SK-N-SH (cell line): ENCODE results near the gene IL12RB1.

Experiments used
- CHD2 ChIP-seq: fragments of 150-350 bp; IDR thresholded peaks from 2 replicates; pipeline ENCODE4 v1.6.1; 2018; ENCODE audit warnings: low read length; ENCODE audit not compliant: partially characterized antibody
- EP300 ChIP-seq, 2 experiments: IDR thresholded peaks; 2 replicates each; pipeline versions ENCODE4 v1.4.0 to v1.6.1; 2012; ENCODE audit warnings: borderline replicate concordance in 1 of 2, low read depth in 1 of 2, low read length in 1 of 2
- GATA2 ChIP-seq: sonication (generic); formaldehyde crosslinking; IDR thresholded peaks from 2 replicates; pipeline ENCODE4 v1.5.0; 2020; ENCODE audit warnings: mild to moderate bottlenecking, missing genetic modification reagents
- MEF2A ChIP-seq: IDR thresholded peaks from 2 replicates; pipeline ENCODE4 v1.4.0; 2012; ENCODE audit warnings: low read depth, borderline replicate concordance
- NRF1 ChIP-seq: IDR thresholded peaks from 2 replicates; pipeline ENCODE4 v1.6.1; 2012; ENCODE audit warnings: low read depth, mild to moderate bottlenecking, low read length
- POLR2AphosphoS5 ChIP-seq: IDR thresholded peaks from 2 replicates; pipeline ENCODE4 v1.6.1; 2012; ENCODE audit warnings: low read depth, low read length
- RAD21 ChIP-seq: IDR thresholded peaks from 2 replicates; pipeline ENCODE4 v1.6.1; 2012; ENCODE audit warnings: mild to moderate bottlenecking, low read length
- SMC3 ChIP-seq: IDR thresholded peaks from 2 replicates; pipeline ENCODE4 v1.6.1; 2012; ENCODE audit warnings: low read depth, low read length, improper control_type of control experiment
- TF ChIP-seq, protein P1 (sequence below): fragments of 200-600 bp; sonication (generic); IDR thresholded peaks from 2 replicates; pipeline ENCODE4 v1.6.1; 2017; ENCODE audit warnings: antibody characterized with exemption, mild to moderate bottlenecking, moderate library complexity

DNA sequence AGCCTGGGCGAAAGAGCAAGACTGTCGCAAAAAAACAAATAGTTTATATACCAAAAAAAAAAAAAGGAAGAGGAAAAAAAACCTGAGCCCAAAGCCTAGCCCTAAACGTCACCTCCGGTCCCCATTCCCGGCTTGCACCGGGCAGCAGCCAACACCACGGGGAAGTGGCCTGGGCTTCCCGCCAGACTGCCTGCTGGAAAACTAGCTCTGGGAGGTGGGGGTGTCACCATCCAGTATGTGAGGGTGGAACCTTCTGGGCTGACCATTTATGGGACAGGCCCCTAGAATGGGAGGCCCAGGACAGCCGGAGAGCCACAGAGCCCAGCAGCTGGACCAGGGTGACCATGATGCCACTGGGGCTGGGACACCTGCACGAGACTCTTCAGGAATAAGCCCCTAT is 37.3 kb downstream of the IL12RB1 start:
- TF ChIP-seq RAD21 = no peak
- no peak for TF ChIP-seq CHD2
- TF ChIP-seq GATA2 (CRISPR knock-in tag) = no peak
- no peak for TF ChIP-seq EP300 (IDR thresholded peaks at IDR 0.05; ENCODE audit: borderline replicate concordance in 1 of 2, low read depth in 1 of 2, low read length in 1 of 2)
- no peak for TF ChIP-seq NRF1
- TF ChIP-seq, protein P1, sequence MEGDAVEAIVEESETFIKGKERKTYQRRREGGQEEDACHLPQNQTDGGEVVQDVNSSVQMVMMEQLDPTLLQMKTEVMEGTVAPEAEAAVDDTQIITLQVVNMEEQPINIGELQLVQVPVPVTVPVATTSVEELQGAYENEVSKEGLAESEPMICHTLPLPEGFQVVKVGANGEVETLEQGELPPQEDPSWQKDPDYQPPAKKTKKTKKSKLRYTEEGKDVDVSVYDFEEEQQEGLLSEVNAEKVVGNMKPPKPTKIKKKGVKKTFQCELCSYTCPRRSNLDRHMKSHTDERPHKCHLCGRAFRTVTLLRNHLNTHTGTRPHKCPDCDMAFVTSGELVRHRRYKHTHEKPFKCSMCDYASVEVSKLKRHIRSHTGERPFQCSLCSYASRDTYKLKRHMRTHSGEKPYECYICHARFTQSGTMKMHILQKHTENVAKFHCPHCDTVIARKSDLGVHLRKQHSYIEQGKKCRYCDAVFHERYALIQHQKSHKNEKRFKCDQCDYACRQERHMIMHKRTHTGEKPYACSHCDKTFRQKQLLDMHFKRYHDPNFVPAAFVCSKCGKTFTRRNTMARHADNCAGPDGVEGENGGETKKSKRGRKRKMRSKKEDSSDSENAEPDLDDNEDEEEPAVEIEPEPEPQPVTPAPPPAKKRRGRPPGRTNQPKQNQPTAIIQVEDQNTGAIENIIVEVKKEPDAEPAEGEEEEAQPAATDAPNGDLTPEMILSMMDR = no peak
- no peak for TF ChIP-seq SMC3
- no peak for TF ChIP-seq POLR2AphosphoS5
- no peak for TF ChIP-seq MEF2A
